Cardiac muscle cell (in vitro differentiated cells and primary cell): Measurements from ENCODE around the gene DLG5. TPM values are rescaled to one million over a fixed set of nuclear protein-coding genes. Genes with fewer than 3 reads are reported as not detected.

Experiments used
- DNase-seq, 2 donors: peaks; one replicate each; pipeline versions ENCODE4 v3.0.0 to v3.0.0-alpha.2; 2010 to 2017; ENCODE audit warnings: low read depth in 1 of 2, low spot score in 1 of 2
- H3K27ac ChIP-seq: fragments of 200-600 bp; sonication (generic); 2 replicates; pipeline ENCODE4 v1.5.1; 2016
- H3K27me3 ChIP-seq: fragments of 200-600 bp; sonication (generic); 2 replicates; pipeline ENCODE4 v1.6.0; 2016; ENCODE audit warnings: control low read depth
- H3K36me3 ChIP-seq: fragments of 200-600 bp; sonication (generic); 2 replicates; pipeline ENCODE4 v1.5.1; 2016; ENCODE audit warnings: control low read depth
- H3K4me1 ChIP-seq: fragments of 200-600 bp; sonication (generic); 2 replicates; pipeline ENCODE4 v1.8.1; 2017; ENCODE audit warnings: low read depth, mild to moderate bottlenecking, mixed run types
- H3K4me3 ChIP-seq: fragments of 200-600 bp; sonication (generic); 2 replicates; pipeline ENCODE4 v1.5.1; 2016; ENCODE audit warnings: mild to moderate bottlenecking
- H3K9me3 ChIP-seq: fragments of 200-600 bp; sonication (generic); 2 replicates; pipeline ENCODE4 v1.5.1; 2017; ENCODE audit warnings: low read depth, mild to moderate bottlenecking, control low read depth
- polyA plus RNA-seq: library from polyadenylated mRNA; unstranded; fragments of >200 nt; fragmentation: Nextera tagmentation; extraction: Ambion mirVana; gene quantifications from 2 replicates; pipeline ENCODE4 v1.2.1, GENCODE V29; 2016
- total RNA-seq: library from RNA; depleted of rRNA; stranded (reverse); fragments of >200 nt; gene quantifications from 2 replicates; pipeline ENCODE4 v1.2.3, GENCODE V29; 2016
- TF ChIP-seq, protein P1 (sequence below): IDR thresholded peaks from 2 replicates; pipeline ENCODE4 v1.5.1; 2012; ENCODE audit warnings: low read depth, mild to moderate bottlenecking, low read length

Gene DLG5
- total and polyA plus RNA-seq, 2 experiments from 2014 or later = 20.3 to 64.4 TPM

- TF ChIP-seq, protein P1, sequence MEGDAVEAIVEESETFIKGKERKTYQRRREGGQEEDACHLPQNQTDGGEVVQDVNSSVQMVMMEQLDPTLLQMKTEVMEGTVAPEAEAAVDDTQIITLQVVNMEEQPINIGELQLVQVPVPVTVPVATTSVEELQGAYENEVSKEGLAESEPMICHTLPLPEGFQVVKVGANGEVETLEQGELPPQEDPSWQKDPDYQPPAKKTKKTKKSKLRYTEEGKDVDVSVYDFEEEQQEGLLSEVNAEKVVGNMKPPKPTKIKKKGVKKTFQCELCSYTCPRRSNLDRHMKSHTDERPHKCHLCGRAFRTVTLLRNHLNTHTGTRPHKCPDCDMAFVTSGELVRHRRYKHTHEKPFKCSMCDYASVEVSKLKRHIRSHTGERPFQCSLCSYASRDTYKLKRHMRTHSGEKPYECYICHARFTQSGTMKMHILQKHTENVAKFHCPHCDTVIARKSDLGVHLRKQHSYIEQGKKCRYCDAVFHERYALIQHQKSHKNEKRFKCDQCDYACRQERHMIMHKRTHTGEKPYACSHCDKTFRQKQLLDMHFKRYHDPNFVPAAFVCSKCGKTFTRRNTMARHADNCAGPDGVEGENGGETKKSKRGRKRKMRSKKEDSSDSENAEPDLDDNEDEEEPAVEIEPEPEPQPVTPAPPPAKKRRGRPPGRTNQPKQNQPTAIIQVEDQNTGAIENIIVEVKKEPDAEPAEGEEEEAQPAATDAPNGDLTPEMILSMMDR = no peak
- Histone ChIP-seq H3K27ac (peak overlapping the region; percentile 38), H3K4me3 (no peak overlapping the region), H3K27me3 (no peaks in the 10 kb centered on the region), H3K4me1 (peaks cover 10% of the 10 kb centered on the region), H3K9me3 (no peaks in the 10 kb centered on the region), H3K36me3 (peaks cover 3% of the 10 kb centered on the region)
- DNase-seq = no peak
Observed at GRCh38 chr10:77865580-77866324, 60.8 kb downstream of the DLG5 start.

DNA sequence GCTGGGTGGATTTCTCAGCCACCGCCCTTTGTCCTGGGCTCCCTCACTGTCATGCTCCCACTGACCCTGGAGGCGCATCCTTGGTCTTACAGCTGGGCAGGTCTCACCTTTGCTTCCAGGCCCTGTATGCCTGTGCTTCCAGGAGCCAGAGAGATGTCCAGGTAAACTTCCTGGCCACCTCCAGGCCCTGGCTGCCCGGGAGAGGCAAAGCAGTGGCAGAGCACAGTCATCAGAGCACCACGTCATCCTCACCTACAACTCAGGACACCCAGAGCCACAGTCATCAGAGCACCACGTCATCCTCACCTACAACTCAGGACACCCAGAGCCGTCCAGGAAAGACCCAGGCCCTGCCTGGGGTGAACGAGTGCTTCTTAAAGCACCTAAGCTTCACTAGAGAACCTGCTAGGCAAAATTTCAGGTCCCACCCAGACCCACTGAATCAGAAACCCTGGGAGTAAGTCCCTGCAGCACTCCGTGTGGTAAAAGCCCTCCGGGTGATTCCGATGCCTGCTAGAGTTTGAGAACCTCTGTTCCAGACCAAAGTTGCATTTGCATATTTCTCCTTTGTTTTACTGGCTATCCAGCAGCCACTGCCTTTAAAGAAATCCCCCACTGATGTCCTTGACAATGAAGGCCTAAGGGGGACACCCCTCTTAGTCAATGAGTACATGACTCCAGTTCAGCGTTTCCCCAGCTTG lies 62.3 kb downstream of the DLG5 start:
- H3K9me3 ChIP-seq = no peaks in the 10 kb centered on the region
- H3K27me3 ChIP-seq = no peaks in the 10 kb centered on the region
- peaks cover 3% of the 10 kb centered on the region for H3K36me3 ChIP-seq
- H3K27ac ChIP-seq = peak overlapping the region; percentile 23
- TF ChIP-seq, protein P1 = no peak
- DNase-seq = no peak
- H3K4me3 ChIP-seq = no peak overlapping the region
- peaks cover 10% of the 10 kb centered on the region for H3K4me1 ChIP-seq

- TF ChIP-seq, protein P1 = no peak
- no peaks in the 10 kb centered on the region for H3K36me3 ChIP-seq
- H3K4me3 ChIP-seq = no peak overlapping the region
- no peaks in the 10 kb centered on the region for H3K27me3 ChIP-seq
- H3K9me3 ChIP-seq = no peaks in the 10 kb centered on the region
- peaks cover 7% of the 10 kb centered on the region for H3K4me1 ChIP-seq
- peak in 1 of 2 donors; percentile 28 for DNase-seq
- no peak overlapping the region for H3K27ac ChIP-seq
Observed at GRCh38 chr10:77863446-77863845, 63.1 kb downstream of the DLG5 start.

GRCh38 chr10:77862595-77862994 lies 64.0 kb downstream of the DLG5 start:
- Histone ChIP-seq H3K4me3 (no peak overlapping the region), H3K4me1 (no peaks in the 10 kb centered on the region), H3K36me3 (no peaks in the 10 kb centered on the region), H3K27ac (no peak overlapping the region), H3K9me3 (no peaks in the 10 kb centered on the region), H3K27me3 (no peaks in the 10 kb centered on the region)
- no peak for DNase-seq
- TF ChIP-seq, protein P1 = no peak

GRCh38 chr10:77861366-77861765 lies 65.2 kb downstream of the DLG5 start:
- no peaks in the 10 kb centered on the region for H3K9me3 ChIP-seq

More at GRCh38 chr10:77861366-77861765, 65.2 kb downstream of the DLG5 start:
- no peak overlapping the region for H3K4me3 ChIP-seq
- no peak overlapping the region for H3K27ac ChIP-seq
- DNase-seq = no peak
- H3K4me1 ChIP-seq = no peaks in the 10 kb centered on the region
- TF ChIP-seq, protein P1 = no peak
- no peaks in the 10 kb centered on the region for H3K36me3 ChIP-seq
- H3K27me3 ChIP-seq = no peaks in the 10 kb centered on the region
